CD8-positive, alpha-beta memory T cell (primary cell): ENCODE measurements around the gene HNRNPF. TPM values are rescaled to one million over a fixed set of nuclear protein-coding genes. Genes with fewer than 3 reads are reported as not detected.
A peak's percentile ranks its signal among the peaks of the same experiment; 100 is the strongest.

Source experiments
- CTCF ChIA-PET: fragments of 350-600 bp; sonication (Branson Sonifier 250); formaldehyde crosslinking; loops from one replicate; lab custom pipeline; 2021; ENCODE audit warnings: antibody characterized with exemption; lab: Charles Lee
- POLR2A ChIA-PET: fragments of 350-600 bp; sonication (Branson Sonifier 250); formaldehyde crosslinking; loops from one replicate; lab custom pipeline; 2021; ENCODE audit warnings: antibody characterized with exemption; lab: Charles Lee
- DNase-seq, 5 donors: peaks; one replicate each; pipeline versions ENCODE4 v3.0.0 to v3.0.0-alpha.2; 2020 to 2022; ENCODE audit warnings: mixed read lengths in 1 of 5
- H3K27ac ChIP-seq: one replicate; pipeline ENCODE4 v1.7.0; 2013; ENCODE audit warnings: low read depth, mild to moderate bottlenecking, low read length, moderate library complexity
- H3K27me3 ChIP-seq: 2 replicates; pipeline ENCODE4 v1.7.0; 2013; ENCODE audit warnings: low read length, mild to moderate bottlenecking; ENCODE audit not compliant: insufficient read depth, poor library complexity, severe bottlenecking
- H3K36me3 ChIP-seq: 2 replicates; pipeline ENCODE4 v1.7.0; 2013; ENCODE audit warnings: mild to moderate bottlenecking, low read length, moderate library complexity; ENCODE audit not compliant: insufficient read depth
- H3K4me1 ChIP-seq: 2 replicates; pipeline ENCODE4 v1.7.0; 2013; ENCODE audit warnings: mild to moderate bottlenecking, low read length, moderate library complexity; ENCODE audit not compliant: insufficient read depth
- H3K4me3 ChIP-seq: 2 replicates; pipeline ENCODE4 v1.7.0; 2013; ENCODE audit warnings: mild to moderate bottlenecking, low read length
- H3K9me3 ChIP-seq: 2 replicates; pipeline ENCODE4 v1.7.0; 2013; ENCODE audit warnings: mild to moderate bottlenecking, low read length
- H3K27ac Mint-ChIP-seq, 8 donors: one replicate each; pipeline ENCODE4 v1.8.0; 2020 to 2021; ENCODE audit warnings: mixed read lengths in 8 of 8, mild to moderate bottlenecking in 6 of 8, inconsistent platforms in 3 of 8, moderate library complexity in 3 of 8
- H3K27me3 Mint-ChIP-seq, 2 donors: one replicate each; pipeline ENCODE4 v1.8.0; 2020 to 2021; ENCODE audit warnings: mixed read lengths in 2 of 2, mild to moderate bottlenecking in 1 of 2, moderate library complexity in 1 of 2
- H3K36me3 Mint-ChIP-seq, 3 donors: one replicate each; pipeline ENCODE4 v1.8.0; 2020 to 2021; ENCODE audit warnings: mixed read lengths in 3 of 3, inconsistent platforms in 1 of 3, mild to moderate bottlenecking in 1 of 3
- H3K4me1 Mint-ChIP-seq, 3 donors: one replicate each; pipeline ENCODE4 v1.8.0; 2020 to 2021; ENCODE audit warnings: mixed read lengths in 3 of 3, inconsistent platforms in 1 of 3, mild to moderate bottlenecking in 1 of 3
- H3K4me3 Mint-ChIP-seq, 7 donors: one replicate each; pipeline ENCODE4 v1.8.0; 2020 to 2021; ENCODE audit warnings: mixed read lengths in 7 of 7, mild to moderate bottlenecking in 6 of 7, moderate library complexity in 4 of 7, inconsistent platforms in 2 of 7
- H3K9me3 Mint-ChIP-seq, 5 donors: one replicate each; pipeline ENCODE4 v1.8.0; 2020 to 2022; ENCODE audit warnings: mixed read lengths in 5 of 5, mild to moderate bottlenecking in 3 of 5, moderate library complexity in 2 of 5, inconsistent platforms in 1 of 5
- polyA plus RNA-seq: library from polyadenylated mRNA; unstranded; fragments of 300-500 nt; fragmentation: Illumina TruSeq; gene quantifications from one replicate; pipeline ENCODE4 v1.2.3, GENCODE V29; 2021
- total RNA-seq, 2 experiments: library from RNA; stranded (reverse); gene quantifications; one replicate each; pipeline ENCODE4 v1.2.3, GENCODE V29; 2021

Gene HNRNPF
- total and polyA plus RNA-seq, 3 experiments from 2014 or later = 261 to 566 (median 562) TPM

DNA sequence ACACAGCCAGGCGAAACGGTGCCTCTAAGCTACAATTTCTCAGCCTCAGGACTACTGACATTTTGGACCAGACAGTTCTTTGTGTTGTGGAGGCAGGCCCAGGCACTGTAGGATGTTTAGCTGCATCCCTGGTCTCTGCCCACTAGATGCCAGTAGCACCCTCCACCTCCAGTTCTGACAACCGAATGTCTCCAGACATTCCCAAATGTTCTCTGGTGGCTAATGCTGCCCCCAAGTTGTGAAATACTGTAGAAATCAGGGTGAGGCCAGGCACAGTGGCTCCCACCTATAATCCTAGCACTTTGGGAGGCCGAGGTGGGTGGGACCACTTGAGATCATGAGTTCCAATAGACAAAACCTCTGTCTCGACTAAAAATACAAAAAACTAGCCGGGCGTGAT lies 18.2 kb downstream of the HNRNPF start:
- peaks cover 0 to 3% of the 10 kb centered on the region in 2 donors for H3K27me3 Mint-ChIP-seq
- H3K4me3 Mint-ChIP-seq = no peak overlapping the region
- H3K9me3 ChIP-seq = no peaks in the 10 kb centered on the region
- peak overlapping the region; percentile 52 to 98 (median 86) for H3K27ac Mint-ChIP-seq
- ChIA-PET CTCF (interaction anchor here (0.7 to 2.0 kb wide), 10 partner anchors 9 to 98 kb away, joined by 3 to 5 read pairs (median 4); partner anchors contain the start of gene HNRNPF), POLR2A (interaction anchor here (0.6 to 1.0 kb wide), 2 partner anchors 10 to 125 kb away, joined by 3 to 6 read pairs; no protein-coding TSS in a partner anchor)
- no peak overlapping the region for H3K4me3 ChIP-seq
- H3K4me1 Mint-ChIP-seq = peaks cover 70 to 91% (median 88%) of the 10 kb centered on the region in 3 donors
- peaks cover 67% of the 10 kb centered on the region for H3K4me1 ChIP-seq
- DNase-seq = peak in 3 of 5 donors; percentile 32 to 61 (median 34)
- no peaks in the 10 kb centered on the region for H3K27me3 ChIP-seq
- H3K27ac ChIP-seq = no peak overlapping the region
- peaks cover 16 to 94% (median 40%) of the 10 kb centered on the region in 3 donors for H3K36me3 Mint-ChIP-seq
- H3K36me3 ChIP-seq = peaks cover 73% of the 10 kb centered on the region
- no peaks in the 10 kb centered on the region for H3K9me3 Mint-ChIP-seq

DNA sequence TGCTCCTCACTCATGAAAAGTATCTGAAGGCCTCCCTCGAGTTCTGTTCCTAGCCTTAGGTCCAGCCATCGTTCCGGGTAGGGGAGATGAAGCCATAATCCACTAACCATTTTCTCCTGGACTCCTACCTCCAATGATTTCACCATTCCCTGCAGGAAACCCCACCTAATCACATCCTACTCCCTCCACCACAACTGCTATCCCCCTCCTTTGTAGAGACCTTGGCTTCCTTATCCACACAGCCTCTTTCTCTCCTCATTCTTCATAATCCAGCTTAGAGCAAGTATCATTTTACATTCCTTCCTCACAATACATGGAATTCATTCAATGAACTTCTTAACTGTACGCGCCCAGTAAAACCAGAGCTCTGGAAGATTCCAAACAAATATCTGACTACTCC lies 18.7 kb downstream of the HNRNPF start:
- ChIA-PET CTCF (interaction anchor here (0.7 to 2.0 kb wide), 10 partner anchors 8 to 97 kb away, joined by 3 to 5 read pairs (median 4); partner anchors contain the start of gene HNRNPF), POLR2A (interaction anchor here (1.0 kb wide), 1 partner anchor 11 kb away, joined by 3 read pairs; no protein-coding TSS in a partner anchor)
- H3K27me3 ChIP-seq = no peaks in the 10 kb centered on the region
- no peak for DNase-seq
- no peaks in the 10 kb centered on the region for H3K9me3 ChIP-seq
- no peak overlapping the region for H3K27ac ChIP-seq
- Mint-ChIP-seq H3K36me3 (peaks cover 16 to 94% (median 40%) of the 10 kb centered on the region in 3 donors), H3K4me1 (peaks cover 65 to 91% (median 88%) of the 10 kb centered on the region in 3 donors), H3K27me3 (peaks cover 0 to 3% of the 10 kb centered on the region in 2 donors), H3K4me3 (no peak overlapping the region), H3K9me3 (no peaks in the 10 kb centered on the region), H3K27ac (peak overlapping the region; percentile 52 to 98 (median 86))
- peaks cover 63% of the 10 kb centered on the region for H3K4me1 ChIP-seq
- peaks cover 73% of the 10 kb centered on the region for H3K36me3 ChIP-seq
- H3K4me3 ChIP-seq = no peak overlapping the region

DNA sequence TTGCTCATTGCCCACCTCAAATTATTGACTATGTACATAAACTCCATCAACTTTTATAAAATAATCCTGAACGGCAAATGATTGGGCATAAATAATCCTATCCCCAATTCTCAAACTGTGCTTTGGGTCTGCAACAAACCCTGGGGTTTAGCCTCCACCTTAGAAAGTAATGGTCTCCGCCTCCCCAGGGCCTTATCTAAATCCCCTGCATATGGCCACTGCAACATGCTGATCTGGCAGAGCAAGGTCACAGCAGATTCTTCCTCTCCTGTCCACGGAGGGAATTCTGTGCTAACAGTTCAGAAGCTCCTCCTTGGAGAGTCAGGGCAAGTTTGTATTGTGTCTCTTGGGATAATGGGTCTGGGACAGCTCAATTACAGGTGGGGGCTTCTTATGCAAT lies 19.1 kb downstream of the HNRNPF start:
- Histone ChIP-seq H3K36me3 (peaks cover 73% of the 10 kb centered on the region), H3K4me1 (peaks cover 58% of the 10 kb centered on the region), H3K9me3 (no peaks in the 10 kb centered on the region), H3K27ac (no peak overlapping the region), H3K27me3 (no peaks in the 10 kb centered on the region), H3K4me3 (no peak overlapping the region)
- Mint-ChIP-seq H3K27me3 (peaks cover 0 to 3% of the 10 kb centered on the region in 2 donors), H3K4me3 (no peak overlapping the region), H3K27ac (peak overlapping the region; percentile 79 to 98 (median 87)), H3K36me3 (peaks cover 16 to 92% (median 37%) of the 10 kb centered on the region in 3 donors), H3K4me1 (peaks cover 61 to 87% (median 84%) of the 10 kb centered on the region in 3 donors), H3K9me3 (no peaks in the 10 kb centered on the region)
- POLR2A ChIA-PET = interaction anchor here (1.0 kb wide), 1 partner anchor 11 kb away, joined by 3 read pairs; no protein-coding TSS in a partner anchor
- DNase-seq = no peak
- CTCF ChIA-PET = interaction anchor here (0.7 to 2.0 kb wide), 8 partner anchors 8 to 97 kb away, joined by 3 to 5 read pairs (median 4); partner anchors contain the start of gene HNRNPF

DNA sequence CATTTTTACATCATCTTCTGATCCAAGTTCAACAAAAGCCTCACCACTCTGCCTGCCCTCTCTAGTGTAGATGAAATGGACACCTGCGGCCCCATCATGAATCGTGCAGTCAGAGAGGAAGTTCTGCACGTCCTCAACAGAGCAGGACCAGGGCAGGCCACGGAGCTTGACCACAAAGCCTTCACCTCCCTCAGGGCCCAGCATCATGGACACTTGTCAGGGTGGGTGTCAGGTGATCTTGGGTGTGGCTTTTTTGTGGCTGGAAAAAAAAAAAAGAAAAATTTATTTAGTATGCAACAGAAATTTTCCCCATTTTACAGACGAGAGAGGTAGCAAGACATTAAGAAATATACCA lies 21.3 kb downstream of the HNRNPF start:
- no peaks in the 10 kb centered on the region for H3K9me3 Mint-ChIP-seq
- CTCF ChIA-PET = interaction anchor here (1.4 to 1.5 kb wide), 2 partner anchors 95 to 183 kb away, joined by 3 read pairs; no protein-coding TSS in a partner anchor
- Histone ChIP-seq H3K4me1 (peaks cover 40% of the 10 kb centered on the region), H3K27ac (peak overlapping the region; percentile 1), H3K9me3 (no peaks in the 10 kb centered on the region), H3K36me3 (peaks cover 61% of the 10 kb centered on the region), H3K4me3 (no peak overlapping the region), H3K27me3 (no peaks in the 10 kb centered on the region)
- peaks cover 0 to 3% of the 10 kb centered on the region in 2 donors for H3K27me3 Mint-ChIP-seq
- DNase-seq = peak in 1 of 5 donors; percentile 26
- H3K36me3 Mint-ChIP-seq = peaks cover 11 to 78% (median 31%) of the 10 kb centered on the region in 3 donors
- POLR2A ChIA-PET = interaction anchor here (0.7 kb wide), 2 partner anchors 14 to 70 kb away, joined by 4 read pairs; no protein-coding TSS in a partner anchor
- H3K4me1 Mint-ChIP-seq = peaks cover 46 to 83% (median 67%) of the 10 kb centered on the region in 3 donors
- H3K4me3 Mint-ChIP-seq = no peak overlapping the region
- H3K27ac Mint-ChIP-seq = peak overlapping the region in 7 of 8 donors; percentile 55 to 93 (median 80)

DNA sequence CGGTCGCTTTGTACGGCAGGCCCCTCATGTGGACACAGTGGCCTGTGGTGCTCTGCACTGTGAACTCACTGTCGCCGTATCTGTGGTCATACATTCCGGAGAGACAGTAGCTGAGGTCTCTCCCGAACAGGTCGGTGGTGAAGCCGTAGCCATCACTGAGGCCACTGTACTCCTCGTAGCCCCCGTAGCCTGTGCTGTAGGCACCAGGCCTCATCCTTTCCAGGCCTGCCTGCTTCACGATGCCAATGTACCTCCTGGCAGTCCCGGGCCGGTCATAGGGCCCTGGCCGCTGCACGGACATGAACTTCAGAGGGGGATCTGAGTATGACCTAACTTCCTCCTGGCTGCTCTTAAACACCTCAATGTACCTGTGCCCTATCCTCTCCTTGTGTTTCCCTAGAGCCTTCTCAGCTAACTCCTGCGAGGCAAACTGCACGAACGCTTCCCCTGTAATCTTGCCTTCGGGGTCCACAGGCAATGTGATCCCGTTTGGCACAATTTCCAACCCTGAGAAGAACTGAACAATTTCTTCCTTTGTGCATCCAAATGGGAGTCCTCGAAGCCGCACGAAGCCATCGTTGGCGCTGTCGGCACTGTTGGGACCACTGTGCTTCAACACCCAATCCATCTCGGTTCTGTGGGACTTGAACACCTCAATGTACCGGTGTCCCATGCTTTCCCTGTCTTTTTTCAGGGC lies 21.9 kb downstream of the HNRNPF start:
- no peak overlapping the region for H3K27ac ChIP-seq
- Mint-ChIP-seq H3K4me3 (no peak overlapping the region), H3K9me3 (no peaks in the 10 kb centered on the region), H3K36me3 (peaks cover 7 to 73% (median 28%) of the 10 kb centered on the region in 3 donors), H3K27ac (peak overlapping the region in 7 of 8 donors; percentile 55 to 93 (median 80)), H3K27me3 (peaks cover 0 to 3% of the 10 kb centered on the region in 2 donors), H3K4me1 (peaks cover 42 to 78% (median 62%) of the 10 kb centered on the region in 3 donors)
- H3K4me1 ChIP-seq = peaks cover 37% of the 10 kb centered on the region
- peaks cover 56% of the 10 kb centered on the region for H3K36me3 ChIP-seq
- no peak for DNase-seq
- no peaks in the 10 kb centered on the region for H3K9me3 ChIP-seq
- ChIA-PET CTCF (interaction anchor here (1.4 to 1.5 kb wide), 3 partner anchors 74 to 182 kb away, joined by 3 to 4 read pairs (median 3); no protein-coding TSS in a partner anchor), POLR2A (no interaction called here)
- no peaks in the 10 kb centered on the region for H3K27me3 ChIP-seq
- H3K4me3 ChIP-seq = no peak overlapping the region

DNA sequence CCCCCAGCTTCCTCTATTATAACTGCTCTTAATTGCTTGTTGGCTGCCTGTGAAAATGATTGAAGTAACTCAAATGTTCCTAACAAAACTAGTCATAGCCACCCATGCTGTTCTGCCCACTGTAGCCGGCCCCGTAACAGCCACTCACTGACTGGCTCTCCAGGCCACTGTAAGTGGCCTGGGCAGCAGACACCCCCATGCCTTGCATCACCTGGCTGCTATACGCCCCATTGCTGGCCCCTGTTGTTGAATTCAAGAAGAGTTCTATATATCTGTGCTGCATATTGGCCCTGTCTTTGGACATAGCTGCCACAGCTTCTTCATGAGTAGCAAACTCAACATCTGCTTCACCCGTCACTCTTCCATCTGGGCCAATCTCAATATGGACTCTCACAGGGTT lies 22.4 kb downstream of the HNRNPF start:
- ChIA-PET CTCF (interaction anchor here (1.2 to 1.4 kb wide), 3 partner anchors 38 to 182 kb away, joined by 3 to 4 read pairs (median 3); no protein-coding TSS in a partner anchor), POLR2A (no interaction called here)
- Mint-ChIP-seq H3K4me3 (no peak overlapping the region), H3K27ac (peak overlapping the region; percentile 20 to 93 (median 72)), H3K27me3 (peaks cover 0 to 3% of the 10 kb centered on the region in 2 donors), H3K4me1 (peaks cover 39 to 74% (median 58%) of the 10 kb centered on the region in 3 donors), H3K9me3 (no peaks in the 10 kb centered on the region), H3K36me3 (peaks cover 7 to 67% (median 28%) of the 10 kb centered on the region in 3 donors)
- no peaks in the 10 kb centered on the region for H3K27me3 ChIP-seq
- DNase-seq = peak in 1 of 5 donors; percentile 14
- H3K4me1 ChIP-seq = peaks cover 31% of the 10 kb centered on the region
- H3K36me3 ChIP-seq = peaks cover 50% of the 10 kb centered on the region
- H3K4me3 ChIP-seq = no peak overlapping the region
- no peak overlapping the region for H3K27ac ChIP-seq
- H3K9me3 ChIP-seq = no peaks in the 10 kb centered on the region

DNA sequence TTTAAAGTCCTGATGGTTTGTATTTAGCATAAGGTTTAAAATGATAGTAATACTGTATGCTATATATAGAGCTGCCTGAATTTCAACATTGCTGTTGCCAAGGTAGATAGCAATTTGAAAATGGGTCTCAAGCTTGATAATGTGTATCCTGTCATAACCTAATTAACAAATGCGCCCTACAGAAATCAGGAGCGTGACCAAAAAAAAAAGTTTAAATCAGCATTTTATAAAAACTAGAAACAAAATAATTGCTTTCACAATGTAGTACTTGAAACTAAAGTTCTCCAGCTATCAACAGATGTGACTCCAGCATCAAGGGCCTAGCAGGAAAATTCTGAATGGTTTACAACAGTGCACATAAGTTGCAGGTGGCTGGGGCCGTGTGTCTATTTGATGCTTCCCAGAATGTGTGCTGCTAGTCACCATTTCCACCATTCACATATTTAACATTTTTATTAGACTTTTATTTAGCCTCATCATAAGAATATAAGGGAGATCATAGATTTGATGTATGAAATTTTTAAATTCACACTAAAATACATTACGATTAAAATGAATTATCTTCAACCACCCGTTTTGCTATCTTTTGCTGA lies 23.5 kb downstream of the HNRNPF start:
- no peak for DNase-seq
- no peaks in the 10 kb centered on the region for H3K27me3 ChIP-seq
- Mint-ChIP-seq H3K27ac (peak overlapping the region in 6 of 8 donors; percentile 22 to 69 (median 40)), H3K27me3 (peaks cover 0 to 3% of the 10 kb centered on the region in 2 donors), H3K36me3 (peaks cover 7 to 57% (median 26%) of the 10 kb centered on the region in 3 donors), H3K4me3 (no peak overlapping the region), H3K4me1 (peaks cover 35 to 70% (median 47%) of the 10 kb centered on the region in 3 donors), H3K9me3 (no peaks in the 10 kb centered on the region)
- H3K27ac ChIP-seq = no peak overlapping the region
- H3K9me3 ChIP-seq = no peaks in the 10 kb centered on the region
- peaks cover 24% of the 10 kb centered on the region for H3K4me1 ChIP-seq
- H3K36me3 ChIP-seq = peaks cover 42% of the 10 kb centered on the region
- H3K4me3 ChIP-seq = no peak overlapping the region
- ChIA-PET POLR2A (interaction anchor here (0.5 to 0.6 kb wide), 2 partner anchors 11 to 19 kb away, joined by 4 to 6 read pairs; no protein-coding TSS in a partner anchor), CTCF (interaction anchor here (0.8 to 1.2 kb wide), 3 partner anchors 10 to 119 kb away, joined by 3 read pairs; no protein-coding TSS in a partner anchor)
